Neural cell (in vitro differentiated cells): ENCODE results near the gene PHIP. TPM values are rescaled to one million over a fixed set of nuclear protein-coding genes. Genes with fewer than 3 reads are reported as not detected.

Experiments used
- H2AFZ ChIP-seq: fragments of 200-600, 300-800 bp; sonication (generic), shearing (Covaris generic); 2 replicates; pipeline ENCODE4 v1.6.0; 2014; ENCODE audit warnings: low read depth, mild to moderate bottlenecking, antibody characterized with exemption, low read length, moderate library complexity
- H3F3A ChIP-seq: fragments of 200-600 bp; shearing (Covaris generic); 2 replicates; pipeline ENCODE4 v1.6.1; 2016; ENCODE audit warnings: mild to moderate bottlenecking, moderate library complexity, mixed read lengths, antibody characterized with exemption, low read length; ENCODE audit not compliant: insufficient read depth, poor library complexity, severe bottlenecking
- H3K27ac ChIP-seq: fragments of 200-600, 300-800 bp; sonication (generic), shearing (Covaris generic); 2 replicates; pipeline ENCODE4 v1.5.1; 2014; ENCODE audit warnings: mild to moderate bottlenecking, low read length, moderate library complexity
- H3K27me3 ChIP-seq: fragments of 300-800, 200-600 bp; sonication (generic), shearing (Covaris generic); 2 replicates; pipeline ENCODE4 v1.6.0; 2014; ENCODE audit warnings: mild to moderate bottlenecking, low read depth, low read length, moderate library complexity; ENCODE audit not compliant: insufficient read depth
- H3K36me3 ChIP-seq: fragments of 300-800, 200-600 bp; sonication (generic), shearing (Covaris generic); 2 replicates; pipeline ENCODE4 v1.5.1; 2014; ENCODE audit warnings: mild to moderate bottlenecking, antibody characterized with exemption, low read length, moderate library complexity; ENCODE audit not compliant: insufficient read depth
- H3K4me2 ChIP-seq: fragments of 300-800, 200-600 bp; sonication (generic), shearing (Covaris generic); 2 replicates; pipeline ENCODE4 v1.6.0; 2014; ENCODE audit warnings: mild to moderate bottlenecking, low read length
- H3K4me3 ChIP-seq: fragments of 300-800, 200-600 bp; sonication (generic), shearing (Covaris generic); 2 replicates; pipeline ENCODE4 v1.5.1; 2014; ENCODE audit warnings: mild to moderate bottlenecking, low read length, moderate library complexity
- H3K79me2 ChIP-seq: fragments of 200-600 bp; shearing (Covaris generic); replicated peaks from 2 replicates; pipeline ENCODE4 v1.6.0; 2014; ENCODE audit warnings: mild to moderate bottlenecking, low read length, moderate library complexity; ENCODE audit not compliant: insufficient read depth
- H3K9ac ChIP-seq: fragments of 300-800, 200-600 bp; sonication (generic), shearing (Covaris generic); 2 replicates; pipeline ENCODE4 v1.6.1; 2016; ENCODE audit warnings: mild to moderate bottlenecking, low read length, mixed read lengths
- H3K9me2 ChIP-seq: fragments of 200-600 bp; shearing (Covaris generic); 2 replicates; pipeline ENCODE4 v1.6.1; 2016; ENCODE audit warnings: mild to moderate bottlenecking, low read length, mixed read lengths; ENCODE audit not compliant: insufficient read depth
- H3K9me3 ChIP-seq: fragments of 200-600, 300-800 bp; sonication (generic), shearing (Covaris generic); 2 replicates; pipeline ENCODE4 v1.6.1; 2016; ENCODE audit warnings: mild to moderate bottlenecking, mixed run types, low read length, moderate library complexity, mixed read lengths
- H4K20me1 ChIP-seq: fragments of 200-600 bp; shearing (Covaris generic); 2 replicates; pipeline ENCODE4 v1.6.1; 2016; ENCODE audit warnings: mild to moderate bottlenecking, mixed run types; ENCODE audit not compliant: insufficient read depth
- EP300 ChIP-seq: fragments of 450-650 bp; conservative IDR thresholded peaks from 2 replicates; pipeline ENCODE4 v1.6.1; 2014; ENCODE audit warnings: antibody characterized with exemption, mild to moderate bottlenecking, moderate library complexity; ENCODE audit not compliant: poor library complexity, severe bottlenecking
- EZH2 ChIP-seq: fragments of 200-600, 300-800 bp; shearing (Covaris generic), sonication (generic); IDR thresholded peaks from 2 replicates; pipeline ENCODE4 v1.6.1; 2014; ENCODE audit warnings: antibody characterized with exemption, low read length, borderline replicate concordance, mild to moderate bottlenecking; ENCODE audit not compliant: insufficient read depth, poor library complexity, severe bottlenecking
- MXI1 ChIP-seq: fragments of 450-650 bp; conservative IDR thresholded peaks from 2 replicates; pipeline ENCODE4 v1.6.1; 2014; ENCODE audit warnings: antibody characterized with exemption, mild to moderate bottlenecking; ENCODE audit not compliant: poor library complexity, severe bottlenecking
- POLR2AphosphoS5 ChIP-seq: IDR thresholded peaks from 2 replicates; pipeline ENCODE4 v1.6.1; 2012
- RAD21 ChIP-seq: fragments of 450-650 bp; conservative IDR thresholded peaks from 2 replicates; pipeline ENCODE4 v1.6.1; 2014; ENCODE audit warnings: antibody characterized with exemption, mild to moderate bottlenecking, moderate library complexity
- SMC3 ChIP-seq: fragments of 450-650 bp; conservative IDR thresholded peaks from 2 replicates; pipeline ENCODE4 v1.6.1; 2014; ENCODE audit warnings: antibody characterized with exemption, mild to moderate bottlenecking, moderate library complexity; ENCODE audit not compliant: poor library complexity
- TAF1 ChIP-seq: IDR thresholded peaks from 2 replicates; pipeline ENCODE4 v1.6.1; 2012; ENCODE audit warnings: low read depth
- polyA plus RNA-seq: library from polyadenylated mRNA; depleted of rRNA; stranded (reverse); fragments of >200 nt; gene quantifications from 2 replicates; pipeline ENCODE4 v1.2.3, GENCODE V29; 2014
- TF ChIP-seq, protein P1 (sequence below): fragments of 450-650 bp; IDR thresholded peaks from 2 replicates; pipeline ENCODE4 v1.5.1; 2014; ENCODE audit warnings: antibody characterized with exemption, mild to moderate bottlenecking, moderate library complexity; ENCODE audit not compliant: poor library complexity, severe bottlenecking
- TF ChIP-seq, protein P2 (sequence below): IDR thresholded peaks from 2 replicates; pipeline ENCODE4 v1.6.1; 2012; ENCODE audit warnings: borderline replicate concordance

The PHIP gene
- polyA plus RNA-seq, 1 donor from 2014 or later: 50.8 TPM

DNA sequence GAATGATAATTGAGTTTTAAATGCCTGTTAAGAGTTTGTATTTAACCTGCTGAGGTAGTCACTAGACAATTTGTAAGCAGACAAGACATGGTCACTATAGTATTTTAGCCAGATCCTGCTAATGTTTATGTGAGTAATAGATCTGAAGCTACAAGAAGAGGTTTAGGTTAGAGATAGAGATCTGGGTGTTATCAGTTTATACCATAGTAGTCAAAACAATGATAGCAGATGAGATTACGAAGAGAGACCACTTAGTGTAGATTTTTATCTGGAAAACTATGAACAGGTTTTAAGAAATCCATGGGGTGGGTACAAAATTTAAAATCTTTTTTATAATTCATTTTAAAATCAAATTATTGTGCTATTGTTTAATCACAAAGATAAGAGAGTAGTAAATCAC lies 47.5 kb downstream of the PHIP start:
- H3F3A ChIP-seq: no peaks in the 10 kb centered on the region
- peaks cover 79% of the 10 kb centered on the region for H3K79me2 ChIP-seq
- no peak overlapping the region for H3K27ac ChIP-seq
- H2AFZ ChIP-seq: no peak overlapping the region
- no peak overlapping the region for H3K9ac ChIP-seq
- H3K4me2 ChIP-seq: no peak overlapping the region
- H3K36me3 ChIP-seq: peaks cover 16% of the 10 kb centered on the region
- no peaks in the 10 kb centered on the region for H3K9me2 ChIP-seq
- no peak overlapping the region for H3K4me3 ChIP-seq
- H4K20me1 ChIP-seq: no peaks in the 10 kb centered on the region
- no peaks in the 10 kb centered on the region for H3K9me3 ChIP-seq
- TF ChIP-seq SMC3 (no peak), POLR2AphosphoS5 (no peak), RAD21 (no peak), EZH2 (no peak)
- TF ChIP-seq, protein P1, sequence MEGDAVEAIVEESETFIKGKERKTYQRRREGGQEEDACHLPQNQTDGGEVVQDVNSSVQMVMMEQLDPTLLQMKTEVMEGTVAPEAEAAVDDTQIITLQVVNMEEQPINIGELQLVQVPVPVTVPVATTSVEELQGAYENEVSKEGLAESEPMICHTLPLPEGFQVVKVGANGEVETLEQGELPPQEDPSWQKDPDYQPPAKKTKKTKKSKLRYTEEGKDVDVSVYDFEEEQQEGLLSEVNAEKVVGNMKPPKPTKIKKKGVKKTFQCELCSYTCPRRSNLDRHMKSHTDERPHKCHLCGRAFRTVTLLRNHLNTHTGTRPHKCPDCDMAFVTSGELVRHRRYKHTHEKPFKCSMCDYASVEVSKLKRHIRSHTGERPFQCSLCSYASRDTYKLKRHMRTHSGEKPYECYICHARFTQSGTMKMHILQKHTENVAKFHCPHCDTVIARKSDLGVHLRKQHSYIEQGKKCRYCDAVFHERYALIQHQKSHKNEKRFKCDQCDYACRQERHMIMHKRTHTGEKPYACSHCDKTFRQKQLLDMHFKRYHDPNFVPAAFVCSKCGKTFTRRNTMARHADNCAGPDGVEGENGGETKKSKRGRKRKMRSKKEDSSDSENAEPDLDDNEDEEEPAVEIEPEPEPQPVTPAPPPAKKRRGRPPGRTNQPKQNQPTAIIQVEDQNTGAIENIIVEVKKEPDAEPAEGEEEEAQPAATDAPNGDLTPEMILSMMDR: no peak
- H3K27me3 ChIP-seq: no peaks in the 10 kb centered on the region

DNA sequence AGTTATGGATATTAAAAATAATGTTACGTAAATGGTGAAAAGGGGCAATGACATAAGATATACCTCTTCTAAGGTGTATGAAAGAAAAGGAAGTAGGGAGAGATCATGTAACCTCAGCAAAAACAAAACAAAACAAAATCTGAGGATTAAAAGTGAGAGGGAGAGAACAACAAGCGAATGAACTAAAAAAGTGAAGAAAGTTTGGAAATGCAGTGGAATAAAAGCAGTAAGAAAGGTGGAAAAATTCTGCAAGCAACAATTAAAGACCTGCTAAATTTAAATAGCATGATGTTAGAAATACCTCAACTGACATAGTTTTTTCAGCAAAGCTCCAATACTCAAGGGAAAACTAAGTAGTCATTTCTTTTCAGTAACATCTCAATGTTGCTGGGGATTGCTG lies 48.0 kb downstream of the PHIP start:
- peaks cover 16% of the 10 kb centered on the region for H3K36me3 ChIP-seq
- H2AFZ ChIP-seq: no peak overlapping the region
- H3K27me3 ChIP-seq: no peaks in the 10 kb centered on the region
- no peak overlapping the region for H3K9ac ChIP-seq
- TF ChIP-seq, protein P1: no peak
- TF ChIP-seq SMC3 (no peak), POLR2AphosphoS5 (no peak), RAD21 (no peak), EP300 (no peak), TAF1 (no peak), MXI1 (no peak), EZH2 (no peak)
- TF ChIP-seq, protein P2, sequence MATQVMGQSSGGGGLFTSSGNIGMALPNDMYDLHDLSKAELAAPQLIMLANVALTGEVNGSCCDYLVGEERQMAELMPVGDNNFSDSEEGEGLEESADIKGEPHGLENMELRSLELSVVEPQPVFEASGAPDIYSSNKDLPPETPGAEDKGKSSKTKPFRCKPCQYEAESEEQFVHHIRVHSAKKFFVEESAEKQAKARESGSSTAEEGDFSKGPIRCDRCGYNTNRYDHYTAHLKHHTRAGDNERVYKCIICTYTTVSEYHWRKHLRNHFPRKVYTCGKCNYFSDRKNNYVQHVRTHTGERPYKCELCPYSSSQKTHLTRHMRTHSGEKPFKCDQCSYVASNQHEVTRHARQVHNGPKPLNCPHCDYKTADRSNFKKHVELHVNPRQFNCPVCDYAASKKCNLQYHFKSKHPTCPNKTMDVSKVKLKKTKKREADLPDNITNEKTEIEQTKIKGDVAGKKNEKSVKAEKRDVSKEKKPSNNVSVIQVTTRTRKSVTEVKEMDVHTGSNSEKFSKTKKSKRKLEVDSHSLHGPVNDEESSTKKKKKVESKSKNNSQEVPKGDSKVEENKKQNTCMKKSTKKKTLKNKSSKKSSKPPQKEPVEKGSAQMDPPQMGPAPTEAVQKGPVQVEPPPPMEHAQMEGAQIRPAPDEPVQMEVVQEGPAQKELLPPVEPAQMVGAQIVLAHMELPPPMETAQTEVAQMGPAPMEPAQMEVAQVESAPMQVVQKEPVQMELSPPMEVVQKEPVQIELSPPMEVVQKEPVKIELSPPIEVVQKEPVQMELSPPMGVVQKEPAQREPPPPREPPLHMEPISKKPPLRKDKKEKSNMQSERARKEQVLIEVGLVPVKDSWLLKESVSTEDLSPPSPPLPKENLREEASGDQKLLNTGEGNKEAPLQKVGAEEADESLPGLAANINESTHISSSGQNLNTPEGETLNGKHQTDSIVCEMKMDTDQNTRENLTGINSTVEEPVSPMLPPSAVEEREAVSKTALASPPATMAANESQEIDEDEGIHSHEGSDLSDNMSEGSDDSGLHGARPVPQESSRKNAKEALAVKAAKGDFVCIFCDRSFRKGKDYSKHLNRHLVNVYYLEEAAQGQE: no peak
- H4K20me1 ChIP-seq: no peaks in the 10 kb centered on the region
- no peak overlapping the region for H3K4me3 ChIP-seq
- no peak overlapping the region for H3K27ac ChIP-seq
- H3K9me2 ChIP-seq: no peaks in the 10 kb centered on the region
- H3K4me2 ChIP-seq: no peak overlapping the region
- no peaks in the 10 kb centered on the region for H3F3A ChIP-seq
- H3K79me2 ChIP-seq: peaks cover 76% of the 10 kb centered on the region
- no peaks in the 10 kb centered on the region for H3K9me3 ChIP-seq
